GM19193 (cell line): ENCODE data around the gene IGSF23.

Experiments used
- POLR2A ChIP-seq: IDR thresholded peaks from 4 replicates; pipeline ENCODE4 v1.6.1; 2011; ENCODE audit not compliant: insufficient read depth, insufficient read length; ENCODE audit errors: extremely low read depth

Gene IGSF23

GRCh38 chr19:44624840-44625354 is 11.5 kb downstream of the IGSF23 start:
- TF ChIP-seq POLR2A, result no peak

GRCh38 chr19:44626048-44626624 is 12.8 kb downstream of the IGSF23 start:
- no peak for TF ChIP-seq POLR2A

DNA sequence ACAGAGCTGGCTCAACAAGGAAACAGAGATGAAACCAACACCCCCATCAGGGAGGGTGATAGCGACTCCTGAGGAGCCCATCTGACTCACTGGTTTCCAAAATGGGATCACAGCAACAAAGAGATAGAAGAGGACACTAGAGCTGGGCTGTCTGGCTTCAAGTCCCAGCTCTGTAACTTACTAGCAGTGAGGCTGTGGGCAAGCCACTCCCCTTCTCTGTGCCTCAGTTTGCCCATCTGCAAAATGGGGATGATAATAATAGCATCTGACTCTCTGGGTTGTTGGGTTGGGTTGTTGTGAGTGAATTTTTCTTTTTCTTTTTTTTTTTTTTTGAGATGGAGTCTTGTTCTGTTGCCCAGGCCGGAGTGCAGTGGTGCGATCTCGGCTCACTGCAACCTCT is 14.3 kb downstream of the IGSF23 start:
- no peak for TF ChIP-seq POLR2A

DNA sequence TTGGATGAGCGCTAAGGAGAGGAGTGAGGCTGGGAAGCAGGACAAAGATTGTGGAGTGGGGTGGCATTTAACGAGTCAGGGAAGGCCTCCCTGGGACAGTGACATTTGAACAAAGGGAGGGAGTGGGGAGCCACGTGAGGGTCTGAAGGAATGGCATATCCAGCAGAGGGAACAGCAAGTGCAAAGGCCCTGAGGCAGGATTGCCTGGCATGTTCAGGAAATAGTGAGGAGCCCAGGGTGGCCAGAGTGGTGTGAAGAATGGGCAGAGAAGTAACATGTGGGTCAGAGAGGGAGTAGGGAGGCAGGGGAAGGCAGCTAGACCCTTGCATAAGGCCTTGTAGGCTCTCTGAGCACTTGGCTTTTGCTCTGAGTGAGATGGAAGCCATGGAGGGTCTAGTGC is 15.4 kb downstream of the IGSF23 start:
- TF ChIP-seq POLR2A, result no peak

DNA sequence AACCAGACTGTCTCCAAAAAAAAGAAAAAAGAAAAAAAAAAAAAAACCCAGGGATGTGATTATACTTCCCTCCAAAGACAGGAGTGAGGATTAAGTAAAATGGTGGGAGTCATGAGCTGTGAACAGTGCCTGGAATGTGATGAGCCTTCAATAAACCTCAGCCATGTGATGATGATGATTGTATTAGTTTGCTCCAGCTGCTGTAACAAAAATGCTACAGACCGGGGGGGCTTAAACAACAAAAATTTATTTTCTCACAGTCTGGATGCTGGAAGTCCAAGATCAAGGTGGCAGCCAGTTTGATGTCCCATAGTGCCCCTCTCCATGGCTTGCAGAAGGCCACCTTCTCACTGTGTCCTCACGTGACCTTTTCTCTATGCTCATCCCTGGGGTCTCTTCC is 21.4 kb downstream of the IGSF23 start:
- TF ChIP-seq POLR2A, result no peak

- TF ChIP-seq POLR2A, result no peak
Measured at GRCh38 chr19:44635581-44636438, 22.4 kb downstream of the IGSF23 start.

DNA sequence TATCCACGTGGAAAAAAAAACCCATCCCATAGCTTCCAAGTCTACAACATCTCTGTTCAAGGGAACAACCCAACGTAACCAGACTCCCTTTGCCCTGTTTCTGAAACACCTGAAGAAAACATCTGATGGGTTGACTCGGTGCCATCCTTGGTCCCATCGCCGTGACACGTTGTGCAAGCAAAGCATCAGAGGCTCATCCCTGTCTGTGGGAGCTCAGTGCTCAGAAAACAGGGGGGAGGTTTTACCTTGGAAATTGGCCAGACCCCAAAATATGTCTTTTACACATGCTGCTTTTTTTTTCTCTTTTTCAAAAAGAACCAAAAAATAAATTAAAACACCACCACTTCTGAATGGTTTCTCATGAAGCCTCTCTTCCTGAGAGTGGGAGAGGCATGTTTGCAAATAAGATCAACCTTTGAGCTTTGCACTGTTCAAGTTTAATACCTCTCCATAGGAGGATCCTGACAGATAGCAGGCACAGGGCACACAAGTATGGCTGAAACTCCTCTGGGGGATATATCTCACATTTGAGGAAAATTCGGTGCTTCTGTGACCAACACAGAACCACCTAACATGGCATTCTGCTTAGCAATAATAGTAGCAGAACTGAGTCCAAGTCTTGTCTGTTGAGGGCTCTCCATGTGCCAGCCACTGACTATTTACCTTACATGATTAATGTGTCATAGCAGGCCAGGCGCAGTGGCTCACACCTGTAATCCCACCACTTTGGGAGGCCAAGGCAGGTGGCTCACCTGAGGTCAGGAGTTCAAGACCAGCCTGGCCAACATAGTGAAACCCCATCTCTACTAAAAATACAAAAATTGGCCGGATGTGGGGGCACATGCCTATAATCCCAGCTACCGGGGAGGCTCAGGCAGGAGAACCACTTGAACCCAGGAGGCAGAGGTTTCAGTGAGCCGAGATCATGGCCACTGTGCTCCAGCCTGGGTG is 23.4 kb downstream of the IGSF23 start:
- TF ChIP-seq POLR2A, result no peak

GRCh38 chr19:44637390-44637764 is 24.0 kb downstream of the IGSF23 start:
- no peak for TF ChIP-seq POLR2A

DNA sequence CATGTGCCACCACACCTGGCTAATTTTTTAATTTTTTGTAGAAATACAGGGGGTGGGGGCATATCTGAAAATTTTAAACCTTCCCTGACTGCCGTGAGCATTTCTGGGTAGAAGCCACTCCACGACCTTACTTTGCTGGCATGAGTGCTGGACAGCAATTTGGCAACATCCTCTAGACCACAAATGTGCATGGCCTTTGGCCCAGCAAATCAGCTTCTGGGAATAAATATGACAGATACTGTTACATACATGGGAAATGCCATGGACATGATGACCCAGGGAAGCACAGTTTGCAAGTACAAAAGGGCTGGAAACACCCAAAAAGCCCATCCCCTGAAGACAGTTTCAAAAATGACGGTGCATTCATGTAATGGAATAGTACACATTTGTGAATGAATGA is 27.2 kb downstream of the IGSF23 start:
- no peak for TF ChIP-seq POLR2A

DNA sequence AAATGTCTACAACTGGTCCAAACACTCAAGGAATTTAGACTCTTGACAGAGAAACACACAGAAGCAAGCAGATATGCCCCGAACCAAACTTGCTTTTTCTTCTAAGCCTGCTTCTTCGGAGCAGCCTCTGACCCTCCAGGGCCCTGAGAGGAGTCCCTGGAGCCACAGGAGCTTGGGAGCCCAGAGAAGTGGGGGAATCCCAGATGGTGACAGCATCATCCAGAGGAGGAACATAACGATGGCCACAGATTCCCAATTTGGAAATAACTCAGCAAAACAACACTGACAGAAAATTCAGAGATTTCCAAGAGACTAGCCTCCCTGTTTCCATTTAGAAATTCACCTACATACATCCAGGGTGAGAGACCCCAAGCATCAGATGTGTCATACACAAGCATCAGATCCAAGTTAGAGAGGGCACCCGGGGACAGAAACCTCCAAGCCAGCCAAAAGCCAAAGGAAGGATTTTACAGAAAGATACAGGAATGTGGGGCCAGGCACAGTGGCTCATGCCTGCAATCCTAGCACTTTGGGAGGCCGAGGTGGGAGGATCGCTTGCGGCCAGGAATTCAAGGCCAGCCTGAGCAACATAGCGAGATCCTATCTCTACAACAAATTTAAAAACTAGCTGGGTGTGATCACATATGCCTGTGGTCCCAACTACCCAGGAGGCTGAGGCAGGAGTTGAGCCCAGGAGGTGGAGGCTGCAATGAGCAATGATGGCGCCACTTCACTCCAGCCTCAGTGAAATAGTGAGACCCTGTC is 28.3 kb downstream of the IGSF23 start:
- no peak for TF ChIP-seq POLR2A

DNA sequence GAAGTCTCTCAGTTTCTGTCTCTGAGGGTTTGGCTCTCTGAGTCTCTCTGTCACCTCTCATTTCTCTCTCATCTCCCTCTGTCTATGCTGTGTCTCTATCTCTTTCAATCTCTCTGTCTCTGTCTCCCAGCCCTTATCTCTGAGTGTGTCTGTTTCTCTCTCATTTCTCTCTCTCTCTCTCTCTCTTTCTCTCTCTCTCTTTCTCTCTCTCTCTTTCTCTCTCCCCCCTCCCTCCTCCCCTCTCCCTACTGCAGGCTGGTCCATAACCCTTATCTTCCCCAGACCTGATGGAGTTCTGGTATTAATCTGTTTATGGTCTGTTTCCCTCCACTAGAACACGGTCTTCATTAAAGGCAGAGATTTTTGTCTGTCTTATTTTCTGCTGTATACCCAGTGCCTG is 29.0 kb downstream of the IGSF23 start:
- TF ChIP-seq POLR2A, result no peak

DNA sequence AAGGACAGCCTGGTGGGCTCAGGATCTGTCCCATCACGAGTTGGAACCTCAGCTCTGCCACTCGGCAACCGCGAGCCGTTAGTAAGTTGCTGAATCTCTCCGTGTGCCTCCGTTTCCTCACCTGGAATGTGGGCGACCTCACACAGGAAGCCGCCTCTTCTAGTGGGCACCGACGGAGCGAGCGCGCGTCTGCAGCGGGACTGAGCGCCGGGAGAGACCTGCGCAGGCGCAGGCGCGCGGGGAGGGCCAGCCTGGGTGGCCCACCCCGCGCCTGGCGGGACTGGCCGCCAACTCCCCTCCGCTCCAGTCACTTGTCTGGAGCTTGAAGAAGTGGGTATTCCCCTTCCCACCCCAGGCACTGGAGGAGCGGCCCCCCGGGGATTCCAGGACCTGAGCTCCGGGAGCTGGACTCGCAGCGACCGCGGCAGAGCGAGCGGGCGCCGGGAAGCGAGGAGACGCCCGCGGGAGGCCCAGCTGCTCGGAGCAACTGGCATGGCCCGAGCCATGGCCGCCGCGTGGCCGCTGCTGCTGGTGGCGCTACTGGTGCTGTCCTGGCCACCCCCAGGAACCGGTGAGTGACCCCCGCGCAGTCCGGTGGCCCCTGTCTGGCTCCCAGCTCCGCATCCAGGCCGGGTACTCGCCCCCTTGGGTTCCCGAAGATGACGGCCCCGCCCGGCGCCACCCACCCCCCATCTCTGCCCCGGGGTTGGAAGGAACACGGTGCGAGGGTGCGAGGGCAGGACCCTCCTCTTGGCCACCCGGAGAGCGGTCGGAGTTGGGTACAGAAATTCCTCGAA is 30.4 kb downstream of the IGSF23 start, which contains the start of gene PVR:
Gene PVR (plus strand): TSS at position 306 of the 797 bp plus-strand sequence. CDS start 187 bp downstream, at position 493.
- no peak for TF ChIP-seq POLR2A

GRCh38 chr19:44644402-44645016 is 31.1 kb downstream of the IGSF23 start:
- TF ChIP-seq POLR2A, result no peak
